HEK293T (cell line): ENCODE results near the gene ALG12.

ENCODE experiments used
- CTCF ChIA-PET: fragments of 350-600 bp; formaldehyde crosslinking; extraction: SDS; loops from one replicate; lab custom pipeline; 2021; ENCODE audit warnings: antibody characterized with exemption, inconsistent platforms; lab: Yijun Ruan, JAX
- POLR2A ChIA-PET: fragments of 350-600 bp; formaldehyde crosslinking; extraction: SDS; loops from one replicate; lab custom pipeline; 2020; ENCODE audit warnings: antibody characterized with exemption, inconsistent platforms; lab: Yijun Ruan, JAX
- DNase-seq: peaks from one replicate; pipeline ENCODE4 v3.0.0; 2012; ENCODE audit warnings: mixed read lengths; ENCODE audit errors: extremely low spot score
- ARNT ChIP-seq: fragments of 450-650 bp; IDR thresholded peaks from 2 replicates; pipeline ENCODE4 v1.6.1; 2017; ENCODE audit warnings: mild to moderate bottlenecking
- BHLHE40 ChIP-seq: fragments of 450-650 bp; IDR thresholded peaks from 2 replicates; pipeline ENCODE4 v1.6.1; 2016; ENCODE audit warnings: mild to moderate bottlenecking, moderate library complexity, borderline replicate concordance
- CTBP1 ChIP-seq: fragments of 450-650 bp; IDR thresholded peaks from 2 replicates; pipeline ENCODE4 v1.6.1; 2016; ENCODE audit warnings: borderline replicate concordance
- ELF4 ChIP-seq: fragments of 450-650 bp; IDR thresholded peaks from 2 replicates; pipeline ENCODE4 v1.6.1; 2017; ENCODE audit warnings: antibody characterized with exemption
- FOXA1 ChIP-seq: fragments of 450-650 bp; IDR thresholded peaks from 2 replicates; pipeline ENCODE4 v1.6.1; 2016; ENCODE audit warnings: mild to moderate bottlenecking
- FOXK2 ChIP-seq: fragments of 450-650 bp; IDR thresholded peaks from 2 replicates; pipeline ENCODE4 v1.6.1; 2016; ENCODE audit warnings: mild to moderate bottlenecking
- FOXM1 ChIP-seq: fragments of 450-650 bp; IDR thresholded peaks from 2 replicates; pipeline ENCODE4 v1.6.1; 2017; ENCODE audit warnings: mild to moderate bottlenecking, borderline replicate concordance
- HDGF ChIP-seq: fragments of 450-650 bp; IDR thresholded peaks from 2 replicates; pipeline ENCODE4 v1.6.1; 2017; ENCODE audit warnings: antibody characterized with exemption, borderline replicate concordance
- L3MBTL2 ChIP-seq: fragments of 450-650 bp; conservative IDR thresholded peaks from 2 replicates; pipeline ENCODE4 v1.6.1; 2016; ENCODE audit warnings: mild to moderate bottlenecking
- LEF1 ChIP-seq: fragments of 450-650 bp; IDR thresholded peaks from 2 replicates; pipeline ENCODE4 v1.6.1; 2017; ENCODE audit warnings: mild to moderate bottlenecking, borderline replicate concordance
- NFRKB ChIP-seq: fragments of 450-650 bp; IDR thresholded peaks from 2 replicates; pipeline ENCODE4 v1.6.1; 2016; ENCODE audit warnings: mild to moderate bottlenecking, moderate library complexity
- PKNOX1 ChIP-seq: fragments of 450-650 bp; IDR thresholded peaks from 2 replicates; pipeline ENCODE4 v1.6.1; 2016
- SP1 ChIP-seq: fragments of 450-650 bp; IDR thresholded peaks from 2 replicates; pipeline ENCODE4 v1.6.1; 2017
- SUZ12 ChIP-seq: fragments of 450-650 bp; IDR thresholded peaks from 2 replicates; pipeline ENCODE4 v1.6.1; 2016; ENCODE audit warnings: mild to moderate bottlenecking
- TARDBP ChIP-seq: fragments of 450-650 bp; IDR thresholded peaks from 2 replicates; pipeline ENCODE4 v1.6.1; 2016
- ZNF384 ChIP-seq: fragments of 450-650 bp; IDR thresholded peaks from 2 replicates; pipeline ENCODE4 v1.6.1; 2016

The ALG12 gene

DNA sequence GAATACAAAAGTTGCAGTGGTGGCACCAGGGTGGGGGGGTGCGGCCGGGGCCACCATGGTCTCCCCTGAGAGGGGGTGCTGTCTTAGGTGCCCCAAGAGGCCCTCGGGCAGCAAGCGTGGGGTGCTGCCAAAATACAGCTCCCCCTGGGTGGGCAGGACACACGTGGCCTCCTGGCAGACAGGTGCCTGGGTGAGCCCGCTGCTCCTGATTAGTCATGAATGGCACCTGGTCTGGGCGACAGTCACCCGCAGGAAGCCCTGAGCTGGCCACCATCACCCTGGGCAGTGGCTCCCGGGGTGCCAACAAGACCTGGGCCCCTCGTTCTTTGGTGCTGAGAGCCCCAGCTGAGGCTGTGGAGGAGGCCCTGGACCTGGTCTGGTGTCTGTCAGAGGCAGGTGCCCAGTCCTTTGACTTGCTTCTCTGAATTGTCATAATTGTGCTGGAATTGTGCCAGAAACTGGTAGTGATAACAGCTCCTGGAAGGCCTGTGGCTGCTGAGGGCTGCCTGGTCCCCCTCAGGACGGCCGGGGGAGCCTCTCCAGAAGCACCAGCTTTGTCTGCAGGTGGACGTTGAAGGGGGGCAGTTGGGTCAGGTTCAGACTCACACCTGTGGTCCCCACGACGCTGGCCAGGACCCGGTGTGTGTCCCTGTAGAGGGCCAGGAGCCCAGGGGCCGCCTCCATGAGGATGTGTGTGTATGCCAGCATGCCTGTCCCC, 14.8 kb downstream of the ALG12 start:
- no peak for DNase-seq
- no peak for TF ChIP-seq SUZ12
- no peak for TF ChIP-seq SP1
- TF ChIP-seq BHLHE40 = no peak
- TF ChIP-seq CTBP1 = no peak
- no peak for TF ChIP-seq PKNOX1
- no peak for TF ChIP-seq NFRKB
- TF ChIP-seq TARDBP = no peak
- TF ChIP-seq HDGF = no peak
- no peak for TF ChIP-seq ZNF384
- TF ChIP-seq LEF1 = no peak
- ChIA-PET CTCF (no interaction called here), POLR2A (no interaction called here)

DNA sequence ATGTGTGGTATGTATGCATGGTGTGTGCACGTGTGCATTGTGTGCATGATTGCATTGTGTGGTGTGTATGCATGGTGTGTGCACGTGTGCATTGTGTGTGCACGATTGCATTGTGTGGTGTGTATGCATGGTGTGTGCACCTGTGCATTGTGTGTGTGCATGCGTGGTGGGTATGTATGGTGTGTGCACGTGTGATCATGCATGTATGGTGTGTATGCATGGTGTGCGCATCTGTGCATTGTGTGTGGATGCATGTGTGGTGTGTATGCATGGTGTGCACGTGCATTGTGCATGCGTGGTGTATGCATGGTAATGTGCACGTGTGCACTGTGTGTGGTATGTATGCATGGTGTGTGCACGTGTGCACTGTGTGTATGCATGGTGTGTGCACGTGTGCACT, 16.8 kb downstream of the ALG12 start:
- POLR2A ChIA-PET = no interaction called here

GRCh38 chr22:49900441-49901230, 17.6 kb downstream of the ALG12 start:
- ChIA-PET CTCF (no interaction called here), POLR2A (interaction anchor here (0.9 kb wide), 1 partner anchor 19 kb away, joined by 3 read pairs; no protein-coding TSS in a partner anchor)
- TF ChIP-seq FOXA1 (no peak), LEF1 (no peak), FOXM1 (no peak), CTBP1 (no peak), HDGF (no peak), L3MBTL2 (no peak), PKNOX1 (no peak), SP1 (no peak), BHLHE40 (no peak), ARNT (no peak), NFRKB (no peak)
- DNase-seq = no peak

More for the DNA sequence above, 16.8 kb downstream of the ALG12 start:
- TF ChIP-seq TARDBP (peak; percentile 83), ELF4 (no peak), L3MBTL2 (no peak), NFRKB (no peak)
- no peak for DNase-seq
- CTCF ChIA-PET = no interaction called here

DNA sequence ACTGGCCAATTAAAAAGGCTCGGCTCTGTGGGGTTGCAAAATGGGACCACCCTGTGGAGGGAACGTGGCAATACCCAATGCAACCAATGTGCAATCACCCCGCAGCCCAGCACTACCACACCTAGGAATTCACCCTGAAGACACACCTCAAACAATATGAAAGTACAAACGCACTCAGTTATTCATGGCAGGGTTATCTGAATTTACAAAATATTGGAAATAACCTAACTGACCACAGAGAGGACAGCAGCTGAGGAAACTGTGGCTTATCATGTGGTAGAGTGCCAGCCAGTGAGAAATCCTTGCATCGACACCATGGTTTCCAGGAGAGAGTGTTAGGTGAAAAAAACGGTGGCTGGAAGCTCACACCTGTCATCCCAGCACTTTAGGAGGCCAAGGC, 18.7 kb downstream of the ALG12 start:
- TF ChIP-seq FOXM1 (no peak), HDGF (no peak), NFRKB (no peak), FOXK2 (no peak), PKNOX1 (no peak), FOXA1 (no peak), SP1 (no peak), BHLHE40 (no peak), L3MBTL2 (no peak), SUZ12 (no peak), ZNF384 (no peak), ARNT (no peak), ELF4 (no peak), LEF1 (no peak), CTBP1 (no peak), TARDBP (no peak)
- CTCF ChIA-PET = no interaction called here
- POLR2A ChIA-PET = interaction anchor here (0.9 kb wide), 1 partner anchor 17 kb away, joined by 3 read pairs; no protein-coding TSS in a partner anchor
- no peak for DNase-seq

DNA sequence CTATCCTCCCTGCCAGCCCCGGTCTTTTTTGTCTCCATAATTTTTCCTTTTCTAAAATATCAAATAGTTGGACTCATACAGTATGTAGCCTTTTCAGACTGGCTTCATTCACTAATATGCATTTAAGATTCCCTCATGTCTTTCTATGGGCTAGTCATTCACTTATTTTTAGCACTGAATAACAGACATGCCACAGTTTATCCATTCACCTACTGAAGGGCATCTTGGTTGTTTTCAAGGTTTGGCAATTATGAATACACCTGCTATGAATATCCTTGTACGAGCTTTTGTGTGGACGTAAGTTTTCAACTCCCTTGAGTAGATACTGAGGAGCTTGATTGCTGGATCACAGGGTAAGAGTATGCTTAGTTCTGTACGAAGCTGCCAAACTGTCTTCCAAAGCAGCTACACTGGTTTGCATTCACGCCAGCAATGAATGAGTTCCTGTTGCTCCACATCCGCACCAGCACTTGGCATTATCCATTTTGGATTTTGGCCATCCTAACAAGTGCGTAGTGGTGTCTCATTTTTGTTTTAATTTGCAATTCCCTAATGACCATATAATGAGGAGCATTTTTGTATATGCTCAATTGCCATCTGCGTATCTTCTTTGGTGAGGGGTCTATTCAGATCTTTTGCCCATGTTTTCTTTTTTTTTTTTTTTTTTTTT, 21.1 kb downstream of the ALG12 start:
- TF ChIP-seq FOXM1 (no peak), ZNF384 (no peak), TARDBP (no peak), PKNOX1 (no peak), ELF4 (no peak), SUZ12 (no peak), HDGF (no peak), CTBP1 (no peak), L3MBTL2 (no peak), FOXK2 (no peak), BHLHE40 (no peak), FOXA1 (no peak), ARNT (no peak), NFRKB (no peak), LEF1 (no peak), SP1 (no peak)
- ChIA-PET CTCF (no interaction called here), POLR2A (no interaction called here)
- no peak for DNase-seq
